Parathyroid adenoma (tissue), 2 donors: Measurements from ENCODE around the gene MMS22L.

Experiments
- H2AFZ ChIP-seq: fragments of 300-600 bp; sonication (generic); one replicate; pipeline ENCODE4 v1.7.0; 2017; ENCODE audit warnings: antibody characterized with exemption, mild to moderate bottlenecking
- H3K27ac ChIP-seq: fragments of 300-600 bp; sonication (generic); one replicate; pipeline ENCODE4 v1.7.0; 2017
- H3K27me3 ChIP-seq: fragments of 300-600 bp; sonication (generic); one replicate; pipeline ENCODE4 v1.7.0; 2017; ENCODE audit warnings: low read length; ENCODE audit not compliant: control insufficient read depth, insufficient read depth
- H3K36me3 ChIP-seq: fragments of 300-600 bp; sonication (generic); one replicate; pipeline ENCODE4 v1.7.0; 2017; ENCODE audit warnings: low read length; ENCODE audit not compliant: control insufficient read depth, insufficient read depth
- H3K4me1 ChIP-seq: fragments of 300-600 bp; sonication (generic); one replicate; pipeline ENCODE4 v1.7.0; 2017; ENCODE audit warnings: control low read depth
- H3K4me2 ChIP-seq: fragments of 300-600 bp; sonication (generic); one replicate; pipeline ENCODE4 v1.7.0; 2017; ENCODE audit warnings: low read length
- H3K4me3 ChIP-seq: fragments of 300-600 bp; sonication (generic); one replicate; pipeline ENCODE4 v1.7.0; 2017; ENCODE audit warnings: low read depth, low read length
- H3K79me2 ChIP-seq: fragments of 300-600 bp; sonication (generic); one replicate; pipeline ENCODE4 v1.7.0; 2017; ENCODE audit warnings: control low read depth
- H3K9ac ChIP-seq: fragments of 300-600 bp; sonication (generic); one replicate; pipeline ENCODE4 v1.7.0; 2017; ENCODE audit warnings: mild to moderate bottlenecking
- H3K9me3 ChIP-seq: fragments of 300-600 bp; sonication (generic); one replicate; pipeline ENCODE4 v1.7.0; 2017; ENCODE audit warnings: low read length; ENCODE audit not compliant: control insufficient read depth
- CTCF ChIP-seq: fragments of 300-600 bp; sonication (generic); IDR thresholded peaks from one replicate; pipeline ENCODE4 v1.7.0; 2017; ENCODE audit warnings: antibody characterized with exemption, mild to moderate bottlenecking
- donor health status: primary hyperparathyroidism.

MMS22L gene

GRCh38 chr6:97100696-97101095, 182.3 kb downstream of the MMS22L start:
- Histone ChIP-seq H3K79me2 (no peaks in the 10 kb centered on the region), H3K9ac (no peak overlapping the region), H3K9me3 (no peaks in the 10 kb centered on the region), H3K27ac (no peak overlapping the region), H3K27me3 (no peaks in the 10 kb centered on the region), H3K4me2 (no peak overlapping the region), H3K4me3 (no peak overlapping the region), H3K36me3 (no peaks in the 10 kb centered on the region), H2AFZ (no peak overlapping the region), H3K4me1 (no peaks in the 10 kb centered on the region)
- TF ChIP-seq CTCF = no peak

GRCh38 chr6:97097068-97098047, 185.7 kb downstream of the MMS22L start:
- Histone ChIP-seq H3K9ac (no peak overlapping the region), H3K4me3 (no peak overlapping the region), H3K4me1 (no peaks in the 10 kb centered on the region), H2AFZ (no peak overlapping the region), H3K36me3 (no peaks in the 10 kb centered on the region), H3K79me2 (no peaks in the 10 kb centered on the region), H3K4me2 (no peak overlapping the region), H3K9me3 (no peaks in the 10 kb centered on the region), H3K27ac (no peak overlapping the region), H3K27me3 (no peaks in the 10 kb centered on the region)
- no peak for TF ChIP-seq CTCF

GRCh38 chr6:97095311-97095850, 187.6 kb downstream of the MMS22L start:
- no peak for TF ChIP-seq CTCF
- H3K36me3 ChIP-seq = no peaks in the 10 kb centered on the region
- no peak overlapping the region for H2AFZ ChIP-seq
- no peaks in the 10 kb centered on the region for H3K27me3 ChIP-seq
- H3K9ac ChIP-seq = no peak overlapping the region
- no peak overlapping the region for H3K4me2 ChIP-seq
- no peak overlapping the region for H3K4me3 ChIP-seq
- H3K27ac ChIP-seq = no peak overlapping the region
- no peaks in the 10 kb centered on the region for H3K9me3 ChIP-seq
- H3K4me1 ChIP-seq = no peaks in the 10 kb centered on the region
- no peaks in the 10 kb centered on the region for H3K79me2 ChIP-seq

GRCh38 chr6:97094376-97094775, 188.6 kb downstream of the MMS22L start:
- Histone ChIP-seq H3K4me2 (no peak overlapping the region), H3K36me3 (no peaks in the 10 kb centered on the region), H3K9ac (no peak overlapping the region), H2AFZ (no peak overlapping the region), H3K27ac (no peak overlapping the region), H3K4me3 (no peak overlapping the region), H3K9me3 (no peaks in the 10 kb centered on the region), H3K27me3 (no peaks in the 10 kb centered on the region), H3K79me2 (no peaks in the 10 kb centered on the region), H3K4me1 (no peaks in the 10 kb centered on the region)
- TF ChIP-seq CTCF = no peak
